ENCODE measurements around the gene FOXJ3. TPM values are rescaled to one million over a fixed set of nuclear protein-coding genes. Genes with fewer than 3 reads are reported as not detected.
A peak's percentile ranks its signal among the peaks of the same experiment; 100 is the strongest.

FOXJ3 gene
- total and polyA plus RNA-seq, 2 of the 13 experiments (the other 11 are each of a cell fraction or from before 2014, with no cell fraction given), result 16.6 to 48.5 TPM

DNA sequence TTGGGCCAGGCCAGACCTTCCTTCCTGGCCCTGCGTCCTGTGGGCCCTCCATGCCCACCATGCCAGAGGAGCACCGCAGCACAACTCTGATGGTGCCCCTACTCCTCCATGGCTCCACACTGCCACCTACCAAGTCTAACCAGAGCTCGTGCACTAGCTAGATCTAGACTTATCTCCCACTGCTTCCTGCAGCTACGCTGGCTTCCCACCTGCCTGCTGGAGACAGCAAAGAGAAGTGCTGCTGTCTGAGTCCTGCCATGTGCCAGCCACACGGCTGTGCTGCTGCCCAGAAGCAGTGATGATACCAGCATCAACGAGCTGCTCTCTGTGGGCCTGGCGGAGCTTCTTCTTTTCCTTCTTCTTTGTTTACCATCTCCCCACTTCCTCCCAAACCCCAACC is 177.4 kb downstream of the FOXJ3 start (continued):
- TF ChIP-seq, protein P1, sequence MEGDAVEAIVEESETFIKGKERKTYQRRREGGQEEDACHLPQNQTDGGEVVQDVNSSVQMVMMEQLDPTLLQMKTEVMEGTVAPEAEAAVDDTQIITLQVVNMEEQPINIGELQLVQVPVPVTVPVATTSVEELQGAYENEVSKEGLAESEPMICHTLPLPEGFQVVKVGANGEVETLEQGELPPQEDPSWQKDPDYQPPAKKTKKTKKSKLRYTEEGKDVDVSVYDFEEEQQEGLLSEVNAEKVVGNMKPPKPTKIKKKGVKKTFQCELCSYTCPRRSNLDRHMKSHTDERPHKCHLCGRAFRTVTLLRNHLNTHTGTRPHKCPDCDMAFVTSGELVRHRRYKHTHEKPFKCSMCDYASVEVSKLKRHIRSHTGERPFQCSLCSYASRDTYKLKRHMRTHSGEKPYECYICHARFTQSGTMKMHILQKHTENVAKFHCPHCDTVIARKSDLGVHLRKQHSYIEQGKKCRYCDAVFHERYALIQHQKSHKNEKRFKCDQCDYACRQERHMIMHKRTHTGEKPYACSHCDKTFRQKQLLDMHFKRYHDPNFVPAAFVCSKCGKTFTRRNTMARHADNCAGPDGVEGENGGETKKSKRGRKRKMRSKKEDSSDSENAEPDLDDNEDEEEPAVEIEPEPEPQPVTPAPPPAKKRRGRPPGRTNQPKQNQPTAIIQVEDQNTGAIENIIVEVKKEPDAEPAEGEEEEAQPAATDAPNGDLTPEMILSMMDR (CRISPR knock-in tag; IDR thresholded peaks at IDR 0.05), result peak; percentile 48
- TF ChIP-seq, protein P2, sequence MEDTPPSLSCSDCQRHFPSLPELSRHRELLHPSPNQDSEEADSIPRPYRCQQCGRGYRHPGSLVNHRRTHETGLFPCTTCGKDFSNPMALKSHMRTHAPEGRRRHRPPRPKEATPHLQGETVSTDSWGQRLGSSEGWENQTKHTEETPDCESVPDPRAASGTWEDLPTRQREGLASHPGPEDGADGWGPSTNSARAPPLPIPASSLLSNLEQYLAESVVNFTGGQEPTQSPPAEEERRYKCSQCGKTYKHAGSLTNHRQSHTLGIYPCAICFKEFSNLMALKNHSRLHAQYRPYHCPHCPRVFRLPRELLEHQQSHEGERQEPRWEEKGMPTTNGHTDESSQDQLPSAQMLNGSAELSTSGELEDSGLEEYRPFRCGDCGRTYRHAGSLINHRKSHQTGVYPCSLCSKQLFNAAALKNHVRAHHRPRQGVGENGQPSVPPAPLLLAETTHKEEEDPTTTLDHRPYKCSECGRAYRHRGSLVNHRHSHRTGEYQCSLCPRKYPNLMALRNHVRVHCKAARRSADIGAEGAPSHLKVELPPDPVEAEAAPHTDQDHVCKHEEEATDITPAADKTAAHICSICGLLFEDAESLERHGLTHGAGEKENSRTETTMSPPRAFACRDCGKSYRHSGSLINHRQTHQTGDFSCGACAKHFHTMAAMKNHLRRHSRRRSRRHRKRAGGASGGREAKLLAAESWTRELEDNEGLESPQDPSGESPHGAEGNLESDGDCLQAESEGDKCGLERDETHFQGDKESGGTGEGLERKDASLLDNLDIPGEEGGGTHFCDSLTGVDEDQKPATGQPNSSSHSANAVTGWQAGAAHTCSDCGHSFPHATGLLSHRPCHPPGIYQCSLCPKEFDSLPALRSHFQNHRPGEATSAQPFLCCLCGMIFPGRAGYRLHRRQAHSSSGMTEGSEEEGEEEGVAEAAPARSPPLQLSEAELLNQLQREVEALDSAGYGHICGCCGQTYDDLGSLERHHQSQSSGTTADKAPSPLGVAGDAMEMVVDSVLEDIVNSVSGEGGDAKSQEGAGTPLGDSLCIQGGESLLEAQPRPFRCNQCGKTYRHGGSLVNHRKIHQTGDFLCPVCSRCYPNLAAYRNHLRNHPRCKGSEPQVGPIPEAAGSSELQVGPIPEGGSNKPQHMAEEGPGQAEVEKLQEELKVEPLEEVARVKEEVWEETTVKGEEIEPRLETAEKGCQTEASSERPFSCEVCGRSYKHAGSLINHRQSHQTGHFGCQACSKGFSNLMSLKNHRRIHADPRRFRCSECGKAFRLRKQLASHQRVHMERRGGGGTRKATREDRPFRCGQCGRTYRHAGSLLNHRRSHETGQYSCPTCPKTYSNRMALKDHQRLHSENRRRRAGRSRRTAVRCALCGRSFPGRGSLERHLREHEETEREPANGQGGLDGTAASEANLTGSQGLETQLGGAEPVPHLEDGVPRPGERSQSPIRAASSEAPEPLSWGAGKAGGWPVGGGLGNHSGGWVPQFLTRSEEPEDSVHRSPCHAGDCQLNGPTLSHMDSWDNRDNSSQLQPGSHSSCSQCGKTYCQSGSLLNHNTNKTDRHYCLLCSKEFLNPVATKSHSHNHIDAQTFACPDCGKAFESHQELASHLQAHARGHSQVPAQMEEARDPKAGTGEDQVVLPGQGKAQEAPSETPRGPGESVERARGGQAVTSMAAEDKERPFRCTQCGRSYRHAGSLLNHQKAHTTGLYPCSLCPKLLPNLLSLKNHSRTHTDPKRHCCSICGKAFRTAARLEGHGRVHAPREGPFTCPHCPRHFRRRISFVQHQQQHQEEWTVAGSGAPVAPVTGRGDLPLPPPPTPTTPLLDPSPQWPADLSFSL (CRISPR knock-in tag; IDR thresholded peaks at IDR 0.05), result no peak
- no peak for TF ChIP-seq SUZ12 (IDR thresholded peaks at IDR 0.05; ENCODE audit: low read depth, low read length)
- no peak for TF ChIP-seq ZNF720 (CRISPR knock-in tag; IDR thresholded peaks at IDR 0.05)
- TF ChIP-seq, protein P3, sequence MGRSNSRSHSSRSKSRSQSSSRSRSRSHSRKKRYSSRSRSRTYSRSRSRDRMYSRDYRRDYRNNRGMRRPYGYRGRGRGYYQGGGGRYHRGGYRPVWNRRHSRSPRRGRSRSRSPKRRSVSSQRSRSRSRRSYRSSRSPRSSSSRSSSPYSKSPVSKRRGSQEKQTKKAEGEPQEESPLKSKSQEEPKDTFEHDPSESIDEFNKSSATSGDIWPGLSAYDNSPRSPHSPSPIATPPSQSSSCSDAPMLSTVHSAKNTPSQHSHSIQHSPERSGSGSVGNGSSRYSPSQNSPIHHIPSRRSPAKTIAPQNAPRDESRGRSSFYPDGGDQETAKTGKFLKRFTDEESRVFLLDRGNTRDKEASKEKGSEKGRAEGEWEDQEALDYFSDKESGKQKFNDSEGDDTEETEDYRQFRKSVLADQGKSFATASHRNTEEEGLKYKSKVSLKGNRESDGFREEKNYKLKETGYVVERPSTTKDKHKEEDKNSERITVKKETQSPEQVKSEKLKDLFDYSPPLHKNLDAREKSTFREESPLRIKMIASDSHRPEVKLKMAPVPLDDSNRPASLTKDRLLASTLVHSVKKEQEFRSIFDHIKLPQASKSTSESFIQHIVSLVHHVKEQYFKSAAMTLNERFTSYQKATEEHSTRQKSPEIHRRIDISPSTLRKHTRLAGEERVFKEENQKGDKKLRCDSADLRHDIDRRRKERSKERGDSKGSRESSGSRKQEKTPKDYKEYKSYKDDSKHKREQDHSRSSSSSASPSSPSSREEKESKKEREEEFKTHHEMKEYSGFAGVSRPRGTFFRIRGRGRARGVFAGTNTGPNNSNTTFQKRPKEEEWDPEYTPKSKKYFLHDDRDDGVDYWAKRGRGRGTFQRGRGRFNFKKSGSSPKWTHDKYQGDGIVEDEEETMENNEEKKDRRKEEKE (IDR thresholded peaks at IDR 0.05), result no peak
- no peak for TF ChIP-seq IKZF1 (IDR thresholded peaks at IDR 0.05)
- TF ChIP-seq, protein P4, sequence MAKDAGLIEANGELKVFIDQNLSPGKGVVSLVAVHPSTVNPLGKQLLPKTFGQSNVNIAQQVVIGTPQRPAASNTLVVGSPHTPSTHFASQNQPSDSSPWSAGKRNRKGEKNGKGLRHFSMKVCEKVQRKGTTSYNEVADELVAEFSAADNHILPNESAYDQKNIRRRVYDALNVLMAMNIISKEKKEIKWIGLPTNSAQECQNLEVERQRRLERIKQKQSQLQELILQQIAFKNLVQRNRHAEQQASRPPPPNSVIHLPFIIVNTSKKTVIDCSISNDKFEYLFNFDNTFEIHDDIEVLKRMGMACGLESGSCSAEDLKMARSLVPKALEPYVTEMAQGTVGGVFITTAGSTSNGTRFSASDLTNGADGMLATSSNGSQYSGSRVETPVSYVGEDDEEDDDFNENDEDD (CRISPR knock-in tag; IDR thresholded peaks at IDR 0.05; ENCODE audit: borderline replicate concordance), result no peak
- TF ChIP-seq ZNF263 (CRISPR knock-in tag; IDR thresholded peaks at IDR 0.05), result 0 out of 2 replicates have a peak, but pooled peaks have one; percentile 19
- no peak for TF ChIP-seq ZNF160 (CRISPR knock-in tag; IDR thresholded peaks at IDR 0.05)
